Fibroblast of mammary gland (primary cell): ENCODE data around the gene SVIL.
A peak's percentile ranks its signal among the peaks of the same experiment; 100 is the strongest.

Source experiments
- DNase-seq: peaks from one replicate; pipeline ENCODE4 v3.0.0-alpha.2; 2010; ENCODE audit warnings: low read depth
- H3K4me3 ChIP-seq: 2 replicates; pipeline ENCODE4 v1.5.1; 2011; ENCODE audit warnings: low read depth, mild to moderate bottlenecking, low read length, moderate library complexity; ENCODE audit not compliant: control insufficient read depth
- CTCF ChIP-seq: conservative IDR thresholded peaks from 2 replicates; pipeline ENCODE4 v1.5.1; 2011; ENCODE audit warnings: low read depth, low read length, inconsistent platforms; ENCODE audit not compliant: control insufficient read depth, insufficient read depth

The SVIL gene

GRCh38 chr10:29479081-29479925 is 155.5 kb downstream of the SVIL start:
- TF ChIP-seq CTCF, result no peak
- no peak overlapping the region for H3K4me3 ChIP-seq
- DNase-seq, result no peak

- no peak overlapping the region for H3K4me3 ChIP-seq
- TF ChIP-seq CTCF, result no peak
- no peak for DNase-seq
These were observed 161.2 kb downstream of the SVIL start for GRCh38 chr10:29473406-29474100.

GRCh38 chr10:29473087-29473356 is 161.7 kb downstream of the SVIL start:
- H3K4me3 ChIP-seq, result no peak overlapping the region
- no peak for TF ChIP-seq CTCF
- DNase-seq, result no peak

GRCh38 chr10:29472301-29473086 is 162.3 kb downstream of the SVIL start:
- DNase-seq, result no peak
- H3K4me3 ChIP-seq, result no peak overlapping the region
- no peak for TF ChIP-seq CTCF

GRCh38 chr10:29471544-29471859 is 163.3 kb downstream of the SVIL start:
- no peak for TF ChIP-seq CTCF
- no peak overlapping the region for H3K4me3 ChIP-seq
- peak; percentile 89 for DNase-seq

GRCh38 chr10:29470843-29471543 is 163.8 kb downstream of the SVIL start:
- H3K4me3 ChIP-seq, result no peak overlapping the region
- TF ChIP-seq CTCF, result no peak
- no peak for DNase-seq
